Central memory CD4-positive, alpha-beta T cell (primary cell): ENCODE data around the gene RNF26.
A peak's percentile ranks its signal among the peaks of the same experiment; 100 is the strongest.

ENCODE experiments used
- DNase-seq: peaks from one replicate; pipeline ENCODE4 v3.0.0; 2022

Gene RNF26

DNA sequence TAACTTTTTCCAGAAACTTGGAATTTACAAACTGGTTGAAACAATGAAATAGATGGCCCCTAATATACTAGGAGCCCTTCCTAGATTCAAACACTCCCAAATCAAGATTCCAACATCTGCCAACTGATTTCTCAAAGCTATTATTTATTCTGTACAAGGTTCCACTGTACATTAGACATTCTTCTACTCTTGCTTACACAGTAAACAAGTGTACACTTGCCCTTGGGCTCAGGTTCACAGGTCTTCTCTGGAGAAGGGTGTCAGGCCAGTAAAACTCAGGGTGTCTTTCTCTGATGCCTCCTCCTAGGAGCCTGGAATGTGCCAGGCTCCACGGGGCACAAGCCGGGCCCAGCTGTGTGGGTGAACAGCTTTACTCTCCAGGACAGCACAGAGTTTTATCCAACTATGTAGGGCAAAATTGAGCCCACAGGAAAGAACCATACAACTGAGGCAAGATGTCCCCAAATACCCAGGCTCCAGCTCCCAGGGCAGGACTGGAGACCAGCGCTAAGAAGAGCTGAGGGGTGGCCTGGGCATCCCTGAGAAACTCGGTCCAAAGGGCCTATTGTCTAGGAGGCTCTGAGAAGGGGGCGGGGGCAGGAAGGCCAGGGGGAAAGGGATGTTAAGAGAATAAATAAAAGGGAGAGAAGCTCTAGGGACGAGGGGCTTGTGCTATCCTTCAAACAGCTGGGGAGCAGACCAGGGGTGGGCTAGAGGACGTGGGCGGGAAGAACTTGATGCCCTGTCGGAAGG, 20.9 kb downstream of the RNF26 start:
- no peak for DNase-seq

DNA sequence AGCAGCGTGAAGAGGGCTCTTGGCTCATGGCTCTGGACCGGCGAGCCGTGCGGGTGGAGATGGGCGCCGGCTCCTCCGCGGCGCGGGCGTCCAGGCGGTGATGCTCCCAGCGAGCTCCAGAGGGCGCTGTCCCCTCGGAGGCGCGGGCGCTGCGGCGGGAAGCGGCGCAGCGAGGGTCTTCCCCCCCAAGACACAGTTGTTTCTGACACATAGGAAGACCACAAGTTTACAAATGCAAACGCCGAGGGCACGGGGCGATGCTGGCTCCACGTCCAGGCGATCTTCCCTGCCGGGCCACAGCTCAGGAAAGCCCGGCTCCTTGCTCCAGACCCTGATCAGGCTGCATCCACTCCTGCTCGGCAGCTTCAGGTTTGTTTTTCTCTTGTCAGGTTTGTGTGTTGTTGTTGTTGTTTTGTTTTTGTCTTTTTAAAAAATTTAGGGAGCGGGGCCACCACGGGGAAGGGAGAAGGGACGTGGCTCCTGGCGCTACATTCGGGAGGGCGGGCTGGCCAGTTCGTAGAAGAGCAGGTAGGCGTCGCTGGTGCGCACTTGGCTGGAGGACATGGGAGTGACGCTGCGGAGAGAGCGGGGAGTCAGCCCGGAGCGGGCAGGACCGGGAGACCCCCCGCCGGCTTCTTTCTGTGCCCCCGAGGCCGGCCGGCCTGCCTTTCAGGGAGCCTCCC, 22.2 kb downstream of the RNF26 start:
- peak; percentile 65 for DNase-seq

- DNase-seq: no peak
Measured at GRCh38 chr11:119357074-119357473, 22.7 kb downstream of the RNF26 start.

DNA sequence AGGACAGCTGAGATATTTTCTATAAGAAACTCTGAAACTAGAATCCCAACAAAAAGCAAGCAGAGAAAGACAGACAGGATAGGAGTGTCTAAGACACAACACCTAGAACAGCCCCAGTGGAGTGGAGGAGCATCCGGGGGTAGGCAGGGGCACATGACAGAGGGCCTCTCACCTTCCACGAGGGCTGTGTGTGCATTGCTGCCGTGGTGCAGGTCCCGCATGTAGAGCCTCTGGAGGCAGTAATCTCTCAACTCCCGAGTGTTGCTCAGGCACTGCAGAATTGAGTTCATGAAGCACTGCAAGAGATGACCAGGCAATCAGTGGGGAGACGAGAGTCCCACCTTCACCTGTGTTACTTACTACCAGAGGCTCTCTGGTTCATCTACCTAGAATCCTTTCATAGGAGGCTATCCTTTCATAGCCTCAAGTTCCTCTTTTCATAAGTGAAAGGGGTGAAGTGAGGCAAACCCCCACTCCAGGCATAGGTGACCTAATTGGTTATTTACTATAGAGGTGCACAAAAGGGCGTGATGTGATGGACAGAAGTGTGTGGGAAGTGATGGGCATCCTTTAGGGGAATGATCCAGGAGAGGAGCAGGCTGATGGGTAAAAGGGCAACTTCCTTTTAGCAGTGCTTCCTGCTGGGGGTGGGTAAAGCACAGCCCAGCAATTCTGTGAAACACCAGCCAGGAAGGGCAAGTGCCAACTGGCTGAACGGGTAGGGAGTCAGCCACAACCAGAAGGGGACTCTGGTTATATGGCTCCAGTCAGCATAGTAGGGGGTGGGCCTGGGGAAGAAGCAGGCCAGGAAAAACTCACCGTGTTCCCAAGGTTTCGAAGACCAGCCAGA, 25.3 kb downstream of the RNF26 start:
- no peak for DNase-seq

GRCh38 chr11:119361056-119361787, 26.9 kb downstream of the RNF26 start:
- no peak for DNase-seq

DNA sequence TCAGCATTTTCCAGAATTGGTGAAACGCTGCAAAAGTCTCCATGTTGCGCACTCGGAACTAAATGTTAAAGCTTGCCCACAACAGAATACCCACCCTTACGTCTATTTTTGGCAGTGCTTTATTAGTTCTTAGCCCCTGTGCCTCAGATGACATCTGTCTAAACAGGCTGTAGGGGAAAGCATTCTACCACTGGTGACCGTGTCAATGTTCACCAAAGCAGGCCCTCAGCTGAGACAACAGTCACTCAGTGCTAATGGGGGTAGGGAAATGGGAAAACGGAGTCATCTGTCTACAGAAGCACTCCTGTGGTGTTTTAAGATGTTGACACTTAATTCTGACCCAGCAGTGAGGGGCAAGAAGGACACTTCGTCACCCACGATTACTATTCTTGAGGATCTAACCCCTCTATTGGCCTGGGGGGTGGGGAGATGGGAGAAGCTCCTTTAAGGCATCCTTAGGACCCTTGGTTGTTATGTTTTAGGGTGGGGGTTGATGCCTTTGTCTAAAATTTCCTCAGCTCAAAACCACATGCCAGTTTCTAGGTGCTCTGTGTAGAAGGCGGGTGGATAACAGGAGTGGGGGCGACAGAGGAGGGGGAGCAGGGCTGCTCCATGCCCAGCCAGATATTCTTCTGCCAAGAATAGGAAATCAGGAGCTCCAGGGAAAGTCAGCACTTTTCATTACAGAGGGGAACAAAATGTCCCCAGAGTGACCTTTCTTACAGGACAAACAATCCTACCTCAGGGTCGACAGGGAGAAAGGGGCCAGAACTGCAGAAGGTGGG, 27.8 kb downstream of the RNF26 start:
- DNase-seq: no peak

DNA sequence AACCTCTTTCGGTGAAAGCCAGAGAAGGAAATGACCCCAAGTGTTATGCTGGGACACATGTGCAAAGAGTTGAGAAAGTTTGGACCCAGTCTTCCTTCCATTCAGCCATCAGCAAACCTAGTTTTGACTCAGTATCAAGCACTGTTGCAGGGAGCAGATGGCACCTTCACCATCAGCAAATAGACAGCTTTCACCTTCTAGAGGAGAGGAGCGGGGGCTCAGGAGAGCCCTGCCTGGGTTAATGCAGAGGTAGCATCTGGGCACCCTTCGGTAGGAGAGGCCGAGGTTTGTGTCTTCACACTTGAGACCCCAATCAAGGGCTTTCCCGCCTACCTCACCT, 28.4 kb downstream of the RNF26 start:
- DNase-seq: no peak

DNA sequence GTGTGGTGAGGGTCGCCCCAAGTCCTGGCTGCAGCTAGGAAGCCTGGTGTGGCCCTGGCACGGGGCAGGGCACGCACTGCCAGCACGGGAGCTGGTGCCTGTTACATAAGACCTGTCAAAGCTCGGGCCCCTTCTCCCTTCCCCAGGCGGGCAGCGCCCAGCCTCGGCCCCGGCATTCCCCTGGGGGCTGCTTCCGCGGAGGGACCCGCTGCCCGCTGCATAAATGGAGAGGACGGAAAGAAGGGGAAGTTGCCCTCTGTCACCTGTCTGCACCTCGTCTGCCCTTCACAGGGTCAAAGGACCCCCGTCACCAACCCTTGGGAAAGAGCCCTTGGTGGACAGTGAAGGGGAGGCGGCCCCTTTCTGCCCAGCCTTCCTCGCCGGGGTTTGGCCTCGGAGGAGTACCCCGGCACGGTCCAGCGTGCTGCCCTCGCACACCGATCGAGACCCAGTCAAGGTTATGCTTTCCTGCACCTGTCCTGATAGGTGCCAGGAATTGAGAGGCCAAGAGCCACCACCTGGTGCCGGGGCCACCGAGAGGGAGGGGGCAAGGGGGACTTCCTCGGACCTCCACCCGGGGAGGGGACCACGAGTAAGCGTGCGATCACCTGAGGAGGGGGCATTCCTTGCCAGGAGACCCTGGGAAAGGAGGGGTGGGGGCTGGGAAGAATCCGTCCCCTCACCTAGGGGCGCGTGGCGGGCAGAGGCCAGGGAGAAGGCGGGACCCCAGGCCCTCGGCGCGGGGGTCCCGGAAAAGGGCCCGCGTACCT, 28.9 kb downstream of the RNF26 start:
- DNase-seq: no peak

DNA sequence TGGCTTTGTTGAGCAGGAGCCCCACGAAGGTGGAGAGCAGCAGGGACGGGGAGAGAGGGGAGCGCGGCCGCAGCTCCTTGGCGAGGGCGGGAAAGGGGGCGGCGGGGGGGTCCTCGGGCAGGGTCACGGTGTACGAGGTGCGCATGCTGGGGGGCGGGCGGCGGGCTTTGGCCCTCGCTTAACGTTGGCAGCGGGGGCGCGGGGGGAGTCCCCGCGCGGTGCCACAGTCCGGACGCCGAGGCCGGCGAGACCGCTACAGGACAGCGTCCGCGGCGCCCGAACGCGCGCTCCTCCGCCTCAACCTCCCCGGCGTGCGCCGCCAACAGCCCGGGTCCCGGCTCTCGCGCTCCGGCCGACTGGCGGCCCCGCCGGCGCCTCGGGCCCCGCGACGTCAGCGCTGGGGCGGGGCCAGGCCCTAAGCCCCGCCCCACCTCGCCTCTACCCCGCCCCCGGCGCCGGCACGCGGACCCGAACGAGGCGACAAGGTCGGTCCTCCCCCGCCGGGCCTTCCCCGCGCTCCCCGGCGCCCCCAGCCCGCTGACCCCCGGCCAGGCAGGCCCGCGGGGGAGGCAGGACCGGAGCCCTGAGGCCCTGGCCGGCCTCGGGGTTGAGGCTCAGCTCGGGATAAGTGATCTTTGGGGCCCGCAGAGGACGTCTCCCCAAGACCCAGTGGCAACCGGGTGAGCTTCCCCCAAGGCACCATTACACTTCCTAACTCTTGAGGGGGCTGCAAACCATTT, 29.7 kb downstream of the RNF26 start:
- peak; percentile 47 for DNase-seq

DNA sequence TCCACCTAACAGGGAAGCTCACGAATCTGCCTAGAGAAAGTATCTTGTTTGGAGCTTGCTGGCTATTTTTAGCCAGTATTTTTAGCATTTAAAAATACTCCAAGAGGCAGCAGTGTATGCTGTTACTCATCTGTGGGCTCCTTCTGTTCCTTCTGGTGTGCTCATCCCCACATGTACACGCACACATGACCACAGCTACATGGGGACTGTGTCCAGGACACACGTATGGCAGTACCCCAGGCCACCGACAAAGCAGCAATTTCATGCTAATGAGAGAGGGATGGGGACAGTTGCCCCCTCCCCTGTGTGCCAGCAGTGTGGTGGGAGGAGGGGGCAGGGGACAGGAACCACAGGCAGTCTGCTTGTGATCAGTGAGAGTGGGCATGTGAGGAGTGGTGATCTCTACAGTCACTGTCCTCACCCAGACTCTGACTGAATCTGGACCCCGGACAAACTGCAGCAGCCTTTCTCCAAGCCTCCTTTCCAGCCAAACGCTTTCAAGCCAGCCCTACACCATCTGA, 30.8 kb downstream of the RNF26 start:
- no peak for DNase-seq

GRCh38 chr11:119366690-119367620, 32.6 kb downstream of the RNF26 start:
- DNase-seq: no peak

GRCh38 chr11:119367661-119368120, 33.4 kb downstream of the RNF26 start:
- no peak for DNase-seq

- DNase-seq: no peak
Measured at GRCh38 chr11:119368121-119369034, 34.1 kb downstream of the RNF26 start.

- no peak for DNase-seq
Measured at GRCh38 chr11:119369132-119369925, 35.0 kb downstream of the RNF26 start.

- DNase-seq: peak; percentile 36
Measured at GRCh38 chr11:119370486-119371046, 36.2 kb downstream of the RNF26 start.

GRCh38 chr11:119371067-119371601, 36.8 kb downstream of the RNF26 start:
- DNase-seq: no peak
